CD4-positive, alpha-beta T cell treated with Interleukin-17A for 4 hours (primary cell): Measurements from ENCODE around the gene CACNB4.
"Not testable (repeated sequence)": the region's sequence is repeated elsewhere in the genome, so short reads cannot be mapped to it uniquely, and the experiment has no call there.

Experiments used
- DNase-seq: peaks from one replicate; pipeline ENCODE4 v3.0.0-alpha.2; 2020; ENCODE audit warnings: mixed read lengths

Gene CACNB4

DNA sequence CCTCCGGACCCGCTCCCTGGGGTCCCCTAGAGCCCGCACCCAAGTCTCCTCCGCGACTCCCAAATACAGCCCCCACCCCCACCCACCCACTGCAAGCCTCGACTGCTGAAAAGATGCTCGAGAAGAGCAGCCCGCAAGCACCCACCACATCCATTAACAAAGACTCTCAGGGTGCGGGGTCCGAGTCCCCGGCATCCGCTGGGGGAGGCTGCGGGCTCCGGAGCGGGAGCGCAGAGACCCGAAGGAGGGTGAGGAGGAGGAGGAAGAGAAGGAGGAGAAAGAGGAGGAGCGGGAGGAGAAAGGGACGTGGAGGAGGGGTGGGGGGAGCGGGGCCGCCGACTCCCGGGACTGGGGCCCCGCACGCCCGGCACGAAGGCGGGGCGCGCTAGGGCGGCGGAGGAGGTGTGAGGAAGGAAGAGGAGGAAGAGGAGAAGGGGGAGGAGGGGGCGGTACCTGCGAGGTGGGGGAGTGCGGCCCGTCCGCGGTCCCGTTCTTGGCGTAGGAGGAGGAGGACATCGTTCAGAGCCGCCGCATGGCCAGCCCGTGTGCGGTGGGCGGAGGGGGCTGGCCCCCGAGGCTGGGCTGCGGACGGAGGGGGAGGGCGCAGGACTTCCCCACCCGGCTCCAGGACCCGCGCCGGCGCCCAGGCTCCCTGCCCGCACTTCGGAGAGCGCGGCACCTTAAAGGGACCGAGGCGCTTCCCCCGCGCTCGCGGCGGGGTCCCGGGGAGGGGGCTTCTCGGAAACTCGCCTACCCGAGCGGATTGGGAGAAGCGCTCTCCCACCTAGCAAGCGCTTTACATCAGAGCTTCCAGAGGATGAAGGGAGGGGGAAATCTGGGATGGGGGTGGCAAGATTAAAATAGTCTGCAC is at the start of gene CACNB4:
CACNB4 (minus strand) TSS at position 549 of the 871 bp plus-strand sequence.
- peak; percentile 22 for DNase-seq

DNA sequence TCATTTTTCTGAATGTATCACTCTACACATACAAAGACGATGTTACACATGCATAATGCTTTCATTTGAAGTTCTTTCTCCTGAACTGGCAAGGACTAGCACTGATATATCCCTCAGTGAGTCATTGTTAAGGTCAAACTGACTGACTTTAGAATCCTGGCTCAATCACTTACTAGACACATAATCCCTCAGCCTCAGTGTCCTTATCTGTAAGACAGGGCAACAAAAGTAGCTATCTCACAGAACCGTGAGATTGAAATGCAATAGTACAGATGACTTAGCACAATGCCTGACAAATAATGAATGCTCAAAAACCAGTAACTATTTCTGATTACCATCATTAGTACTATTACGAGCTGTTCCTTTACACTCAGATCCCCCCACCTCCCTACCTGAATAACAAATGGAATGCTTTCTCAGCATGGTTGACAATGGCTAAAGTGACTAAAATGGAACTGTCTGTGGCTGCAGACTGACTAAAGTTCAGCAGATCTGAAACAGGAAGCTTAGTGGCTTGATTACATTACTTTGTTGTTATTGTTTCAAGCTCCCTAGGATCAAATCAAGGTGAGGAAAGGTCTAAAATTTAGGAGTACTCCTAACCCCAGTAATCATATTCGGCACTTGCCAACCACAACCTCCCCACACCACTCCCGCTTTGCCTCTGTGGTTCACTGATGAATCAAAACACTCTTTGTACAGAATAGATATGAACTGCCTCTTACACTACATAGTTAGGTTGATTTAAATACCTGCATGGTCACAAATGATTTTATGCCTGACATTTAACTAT is 35.8 kb upstream of the CACNB4 start:
- no peak for DNase-seq

DNA sequence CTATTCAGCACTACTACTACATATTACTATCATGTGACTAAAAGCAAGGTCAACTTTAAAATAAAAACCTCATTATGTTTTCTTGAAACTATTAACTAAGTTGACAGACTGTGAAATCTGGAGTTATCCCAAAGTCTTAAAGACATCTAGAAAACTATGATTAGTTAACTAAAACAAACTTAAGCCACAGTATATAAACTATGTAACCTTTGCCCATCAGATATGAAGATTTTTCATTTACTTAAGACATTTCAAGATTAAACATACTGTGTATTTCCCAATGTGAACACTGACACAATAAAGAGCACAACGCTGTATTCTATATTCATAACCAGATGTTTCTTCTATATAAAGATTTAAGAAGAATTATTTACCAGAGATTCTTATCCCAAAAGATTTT is 33.5 kb upstream of the CACNB4 start:
- DNase-seq = no peak

DNA sequence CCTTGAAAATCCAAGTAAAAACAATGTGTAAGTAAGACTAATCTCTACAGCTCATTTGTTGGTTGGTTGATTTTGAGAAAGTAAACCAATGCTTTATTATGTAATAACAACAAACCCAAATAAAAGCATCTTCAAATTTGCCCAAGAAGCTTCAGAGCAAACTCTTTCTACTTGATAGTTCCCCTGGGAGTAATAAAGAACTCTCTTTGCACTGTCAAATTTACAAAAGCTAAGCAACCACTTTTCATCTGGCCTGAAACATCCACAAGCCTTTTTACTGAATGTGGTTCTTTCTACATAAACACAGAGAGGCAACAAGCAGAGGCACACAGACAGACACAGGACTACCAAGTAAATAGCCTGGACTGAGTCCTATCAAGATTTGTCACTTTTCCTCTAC is 28.8 kb upstream of the CACNB4 start:
- DNase-seq = no peak

DNA sequence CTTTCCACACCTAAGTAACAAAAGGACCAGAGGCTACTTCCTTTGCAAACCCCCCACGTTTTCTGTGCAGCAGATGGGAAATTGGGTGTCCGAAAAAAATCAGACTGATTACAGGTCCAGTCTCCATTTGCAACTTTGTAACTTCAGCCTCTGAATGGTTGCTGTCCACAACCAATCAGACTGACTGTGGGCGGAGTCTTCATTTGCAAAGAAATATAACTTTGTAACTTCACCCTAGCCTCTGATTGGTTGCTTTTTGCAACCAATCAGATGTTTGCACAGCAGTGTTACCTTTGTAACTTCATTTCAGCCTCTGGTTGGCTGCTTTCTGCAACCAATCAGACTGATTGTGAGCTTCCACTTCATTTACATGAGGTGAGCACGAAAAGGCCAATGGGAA is 27.8 kb upstream of the CACNB4 start:
- no peak for DNase-seq

DNA sequence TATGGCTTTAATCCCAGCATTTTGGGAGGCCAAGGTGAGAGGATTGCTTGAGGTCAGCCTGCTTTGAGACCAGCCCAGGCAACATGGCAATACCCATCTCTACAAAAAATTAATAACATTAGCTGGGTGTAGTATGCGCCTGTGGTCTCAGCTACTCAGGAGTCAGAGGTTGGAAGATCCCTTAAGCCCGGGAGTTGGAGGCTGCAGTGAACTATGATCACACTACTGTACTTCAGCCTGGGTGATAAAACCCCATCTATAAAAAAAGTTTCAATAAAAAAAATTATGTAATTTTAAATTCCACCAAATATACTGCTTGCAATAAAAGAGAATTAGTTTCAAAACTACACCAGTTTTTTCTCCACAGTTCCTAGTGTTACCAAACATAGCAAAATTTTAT is 23.3 kb upstream of the CACNB4 start:
- DNase-seq = no peak

DNA sequence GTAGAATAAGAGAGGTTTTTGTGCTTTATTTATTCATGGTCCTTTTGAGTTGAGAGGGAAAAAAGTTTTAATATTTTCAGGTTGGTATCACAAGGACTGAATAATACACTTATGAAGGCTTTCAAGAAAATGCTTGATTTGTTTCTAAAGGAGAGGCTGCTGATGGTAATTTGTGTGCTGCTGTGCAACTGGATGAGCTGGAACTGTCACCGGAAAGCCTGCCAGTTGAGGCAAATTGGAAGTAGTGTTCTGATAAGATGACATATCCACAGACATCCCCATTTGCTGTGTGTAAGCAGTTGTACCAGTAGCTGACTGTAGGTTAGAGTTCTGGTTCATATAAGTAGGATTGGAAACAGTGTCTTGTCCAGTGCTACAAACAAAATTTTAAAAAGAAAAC is 21.6 kb upstream of the CACNB4 start:
- DNase-seq = no peak

DNA sequence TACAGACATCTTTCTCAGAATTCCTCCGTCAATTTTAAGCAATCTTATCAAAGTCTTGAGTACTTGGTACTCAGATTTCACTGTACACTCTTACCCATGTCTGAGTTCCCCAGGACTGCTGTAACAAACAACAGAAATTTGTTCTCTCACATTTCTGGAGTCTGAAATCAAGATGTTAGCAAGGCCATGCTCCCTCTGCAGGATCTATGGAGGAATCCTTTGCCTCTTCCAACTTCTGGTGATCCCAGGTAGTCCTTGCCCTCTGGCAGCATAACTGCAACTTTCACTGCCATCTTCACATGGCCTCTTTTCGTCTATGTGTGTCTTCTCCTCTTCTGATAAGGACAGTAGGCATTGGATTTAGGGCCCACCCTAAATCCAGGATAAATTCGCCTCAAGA is 17.1 kb upstream of the CACNB4 start:
- no peak for DNase-seq

DNA sequence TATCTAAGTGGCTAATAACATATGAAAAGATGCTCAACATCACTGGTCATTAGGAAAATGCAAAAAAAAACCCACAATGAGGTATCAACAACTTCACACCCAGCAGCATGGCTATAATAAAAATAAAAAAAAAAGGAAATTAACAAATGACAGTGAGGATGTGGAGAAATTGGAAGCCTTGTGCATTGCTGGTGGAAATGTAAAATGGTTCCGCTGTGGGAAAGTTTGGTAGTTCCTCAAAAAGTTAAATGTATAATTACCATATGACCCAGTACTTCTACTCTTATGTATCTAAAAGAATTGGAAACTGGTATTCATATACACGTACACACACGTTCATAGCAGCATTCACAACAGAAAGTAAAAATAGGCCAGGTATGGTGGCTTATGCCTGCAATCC is 15.5 kb upstream of the CACNB4 start:
- no peak for DNase-seq

DNA sequence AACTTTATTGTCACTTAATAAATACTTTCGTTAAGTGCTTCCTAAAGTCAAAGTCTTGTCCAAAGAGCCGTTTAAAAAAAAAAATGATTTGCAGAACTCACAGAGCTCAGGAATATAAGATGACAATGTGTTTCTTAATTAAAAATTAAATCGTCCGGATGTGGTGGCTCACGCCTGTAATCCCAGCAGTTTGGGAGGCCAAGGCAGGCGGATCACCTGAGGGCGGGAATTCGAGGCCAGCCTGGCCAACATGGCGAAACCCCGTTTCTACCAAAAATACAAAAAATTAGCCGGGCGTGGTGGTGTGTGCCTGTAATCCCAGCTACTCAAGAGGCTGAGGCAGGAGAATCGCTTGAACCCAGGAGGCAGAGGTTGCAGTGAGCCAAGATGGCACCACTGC is 8.3 kb upstream of the CACNB4 start:
- DNase-seq = not testable (repeated sequence)

DNA sequence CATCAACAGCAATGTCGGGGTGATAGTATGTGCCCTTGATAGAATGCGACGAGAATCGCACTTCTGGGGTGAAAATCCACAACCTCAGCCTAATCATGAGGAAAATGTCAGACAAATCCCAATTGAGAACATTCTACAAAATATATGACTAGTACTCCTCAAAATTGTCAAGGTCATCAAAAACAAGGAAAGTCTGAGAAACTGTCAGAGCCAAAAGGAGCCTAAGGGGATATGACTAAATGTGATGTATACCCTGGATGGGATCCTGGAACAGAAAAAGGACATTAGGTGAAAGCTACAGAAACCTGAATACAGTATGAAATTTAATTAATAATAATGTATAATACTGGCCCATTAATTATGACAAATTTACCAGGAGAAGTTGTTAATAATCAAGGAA is 7.6 kb upstream of the CACNB4 start:
- no peak for DNase-seq

DNA sequence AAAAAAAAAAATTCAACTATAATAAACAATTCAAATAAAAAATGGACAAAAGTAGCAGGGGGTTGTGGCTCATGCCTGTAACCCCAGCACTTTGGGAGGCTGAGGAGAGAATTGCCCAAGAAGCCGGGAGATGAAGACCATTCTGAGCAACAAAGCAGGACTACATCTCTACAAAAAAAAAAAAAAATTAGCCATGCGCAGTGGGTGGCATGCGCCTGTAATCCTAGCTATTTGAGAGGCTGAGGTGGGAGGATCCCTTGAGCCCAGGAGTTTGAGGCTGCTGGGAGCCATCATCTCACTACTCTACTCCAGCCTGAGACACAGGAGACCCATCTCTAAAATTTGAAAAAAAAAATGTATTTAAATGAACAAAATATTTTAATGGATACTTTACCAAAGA is 4.4 kb upstream of the CACNB4 start:
- no peak for DNase-seq

DNA sequence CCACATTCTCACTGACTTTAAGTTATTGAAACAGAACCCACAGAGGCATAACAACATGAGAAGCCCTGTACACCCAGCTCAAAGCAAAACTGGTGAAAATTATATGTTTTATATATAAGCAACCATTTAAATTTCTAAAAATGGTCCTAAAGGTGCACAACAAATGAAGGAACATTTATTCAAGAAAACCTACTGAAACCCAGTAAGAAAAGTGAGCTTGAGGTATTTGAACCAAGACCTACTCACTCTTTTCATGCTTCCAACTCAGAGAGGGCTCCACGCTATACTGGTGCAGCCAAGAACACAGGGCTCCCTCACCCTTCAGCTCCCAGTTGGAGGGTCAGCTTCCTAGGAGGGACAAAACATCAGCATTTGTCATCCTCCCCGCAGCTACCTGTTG is 2.1 kb upstream of the CACNB4 start:
- no peak for DNase-seq

DNA sequence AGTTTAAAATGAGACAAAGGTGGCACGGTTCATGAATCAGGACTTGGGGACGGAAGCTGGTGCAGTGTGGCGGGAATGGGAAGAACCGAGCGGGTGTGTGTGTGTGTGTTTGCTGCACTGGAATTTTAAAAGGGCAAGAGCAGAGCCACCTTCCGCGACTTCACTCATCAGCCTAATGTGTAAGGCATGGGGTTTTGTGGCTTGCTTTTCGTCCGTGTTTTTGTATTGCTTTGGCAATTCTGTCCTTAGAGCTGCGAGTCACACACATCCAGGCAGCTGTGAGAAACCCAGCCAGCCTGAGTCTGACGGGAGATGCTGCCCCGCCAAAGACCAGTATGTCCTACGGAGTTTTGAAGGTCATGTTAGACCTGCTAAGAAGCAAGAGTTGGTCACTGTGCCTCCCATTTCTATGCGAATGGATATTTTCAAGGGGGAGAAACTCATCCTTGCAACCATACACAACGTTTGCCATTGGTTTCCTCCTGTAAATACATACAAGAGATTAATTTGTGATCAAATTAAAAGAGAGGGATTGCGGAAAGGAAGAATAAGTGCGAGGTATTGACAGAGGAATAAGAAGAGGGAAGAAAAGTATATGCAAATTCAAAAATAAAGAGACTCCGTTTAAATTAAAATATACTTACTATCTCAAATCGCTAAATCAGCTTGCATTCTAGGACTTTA is 665 bp upstream of the CACNB4 start:
- DNase-seq = no peak

DNA sequence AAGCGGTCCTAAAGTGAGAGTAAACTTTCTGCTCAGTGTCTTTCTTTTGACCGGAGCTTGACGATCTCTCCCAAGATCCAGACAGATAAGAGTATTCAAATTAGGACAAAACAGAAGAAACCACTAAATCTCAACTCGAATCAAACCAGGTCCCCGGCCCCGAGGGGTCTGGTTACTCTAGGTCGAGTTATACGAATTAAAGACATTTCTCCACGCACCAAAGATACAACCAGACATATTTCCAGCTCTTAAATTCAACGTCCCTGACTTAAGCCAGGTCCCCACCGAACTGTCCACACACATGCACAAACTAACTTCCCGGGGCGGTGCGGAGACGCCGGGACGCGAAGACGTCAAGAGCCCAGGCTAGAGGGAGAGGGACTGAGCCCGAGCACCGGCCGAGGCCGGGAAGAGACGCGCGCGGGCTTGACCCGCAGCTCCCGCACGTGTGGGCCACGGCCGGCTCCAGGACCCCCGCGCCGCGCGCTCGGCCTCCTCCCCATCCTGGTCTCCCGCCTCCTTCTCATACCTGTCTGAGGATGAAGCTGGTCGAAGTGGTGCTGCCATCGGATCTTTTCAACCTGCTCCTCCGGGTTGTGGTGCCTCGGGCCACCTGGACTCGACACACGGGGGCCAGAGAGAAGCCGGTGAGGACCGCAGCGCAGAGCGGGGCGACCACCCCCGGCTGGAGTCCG is 896 bp downstream of the CACNB4 start:
- no peak for DNase-seq

DNA sequence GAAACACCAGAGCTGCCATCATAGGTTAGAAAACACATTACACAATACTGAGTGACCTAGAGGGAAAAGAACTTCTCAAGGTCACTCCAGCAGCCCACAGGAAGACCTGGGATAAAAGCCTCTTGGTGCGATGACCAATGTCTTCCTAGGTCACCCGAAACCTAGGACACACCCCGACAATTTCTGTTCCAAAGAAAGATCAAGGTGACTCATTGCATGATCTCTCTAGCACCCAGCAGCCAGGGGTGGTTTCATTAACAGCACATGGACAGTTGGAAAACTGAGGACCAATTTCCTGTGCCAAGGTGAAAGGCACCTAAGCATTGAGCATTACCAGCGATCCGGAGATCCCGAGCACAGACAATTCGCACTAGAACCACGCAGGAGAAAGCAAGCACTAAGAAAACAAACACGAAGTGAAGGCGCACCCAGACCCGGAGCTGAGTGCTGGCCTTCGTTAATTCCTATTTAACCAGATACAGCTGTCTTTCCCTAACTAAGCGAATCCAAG is 1.5 kb downstream of the CACNB4 start:
- DNase-seq = no peak

DNA sequence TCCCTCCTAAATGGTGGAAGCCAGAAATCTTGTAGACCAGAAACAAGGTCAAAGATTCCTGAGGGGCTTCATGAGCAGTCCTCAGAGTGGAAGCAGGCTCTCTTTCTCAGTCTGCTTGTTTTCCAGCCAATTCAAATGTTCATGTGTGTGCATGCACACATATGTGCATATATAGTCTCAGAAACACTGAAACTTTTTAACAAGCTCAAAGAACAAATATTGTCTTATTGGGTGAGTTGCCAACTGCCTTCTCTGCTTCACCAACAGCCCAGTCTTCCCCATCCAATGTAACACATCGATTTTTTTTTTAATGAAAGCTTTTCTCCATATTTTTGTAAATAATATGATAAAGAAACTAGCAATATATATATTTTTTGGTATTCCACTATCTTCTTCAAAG is 3.7 kb downstream of the CACNB4 start:
- no peak for DNase-seq

DNA sequence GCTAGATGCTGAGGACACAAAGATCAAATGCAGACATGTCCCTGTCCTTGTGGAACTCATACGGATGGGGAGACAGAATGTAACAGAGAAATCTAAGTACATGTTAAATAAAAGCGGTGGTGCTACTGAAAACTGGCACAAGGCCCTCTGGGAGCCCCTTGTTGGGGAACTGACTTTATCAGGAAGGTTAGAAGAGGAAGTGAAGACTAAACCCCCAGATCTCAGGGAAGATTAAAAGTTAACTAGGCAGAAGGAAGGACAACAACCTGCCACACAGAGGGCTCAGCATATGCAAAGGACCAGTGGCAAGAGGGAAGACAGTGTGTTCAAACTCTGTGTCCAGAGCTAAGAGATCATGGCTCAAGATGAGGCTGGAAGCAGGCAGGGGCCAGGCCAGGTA is 4.8 kb downstream of the CACNB4 start:
- DNase-seq = no peak

DNA sequence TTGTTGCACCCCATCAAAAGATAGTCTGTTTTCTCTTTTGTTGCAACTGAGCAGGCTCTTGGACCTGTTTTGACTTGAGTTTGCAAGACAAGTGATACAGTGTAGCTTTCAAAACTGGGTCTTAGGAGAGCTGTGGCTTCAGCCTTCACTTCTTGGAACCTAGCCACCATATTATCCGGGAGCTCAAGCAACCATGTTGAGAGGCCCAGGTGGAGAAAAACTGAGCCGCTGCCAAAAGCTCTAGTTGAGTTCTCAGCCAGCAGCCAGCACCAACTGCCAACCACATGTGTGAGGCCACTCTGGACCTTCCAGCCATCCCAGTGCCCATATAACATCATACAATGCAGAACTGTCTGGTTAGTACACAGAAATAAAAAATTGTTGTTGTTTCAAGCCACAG is 5.4 kb downstream of the CACNB4 start:
- DNase-seq = no peak

DNA sequence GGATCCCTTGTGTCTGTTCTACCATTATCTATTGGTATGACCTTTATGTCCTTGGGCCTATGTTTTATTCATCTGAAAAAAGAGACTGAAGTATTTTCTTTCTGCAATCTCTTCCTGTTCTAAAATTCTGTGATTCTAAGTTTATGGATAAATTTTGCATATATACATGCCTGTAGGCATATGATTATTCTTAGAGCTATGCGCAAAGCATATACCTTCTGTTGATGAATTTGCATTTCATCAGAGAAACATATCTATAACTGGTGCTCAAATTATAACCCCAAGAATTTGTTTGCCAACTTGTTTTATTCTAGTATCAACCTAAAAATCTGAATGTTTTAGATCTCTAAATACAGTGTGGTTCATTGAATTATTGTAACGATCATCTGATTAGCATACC is 6.7 kb downstream of the CACNB4 start:
- DNase-seq = no peak

DNA sequence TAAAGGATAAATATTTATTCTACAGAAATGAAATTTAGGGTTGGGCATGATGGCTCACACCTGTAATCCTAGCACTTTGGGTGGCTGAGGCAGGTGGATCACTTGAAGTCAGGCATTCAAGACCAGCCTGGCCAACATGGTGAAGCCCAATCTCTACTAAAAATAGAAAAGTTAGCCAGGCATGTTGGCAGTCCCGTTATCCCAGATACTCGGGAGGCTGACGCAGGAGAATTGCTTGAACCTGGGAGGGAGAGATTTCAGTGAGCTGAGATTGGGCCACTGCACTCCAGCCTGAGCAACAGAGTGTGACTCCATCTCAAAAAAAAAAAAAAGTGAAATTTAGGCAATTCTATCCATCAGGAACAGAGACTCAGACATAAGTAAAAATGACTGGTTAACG is 8.1 kb downstream of the CACNB4 start:
- not testable (repeated sequence) for DNase-seq

DNA sequence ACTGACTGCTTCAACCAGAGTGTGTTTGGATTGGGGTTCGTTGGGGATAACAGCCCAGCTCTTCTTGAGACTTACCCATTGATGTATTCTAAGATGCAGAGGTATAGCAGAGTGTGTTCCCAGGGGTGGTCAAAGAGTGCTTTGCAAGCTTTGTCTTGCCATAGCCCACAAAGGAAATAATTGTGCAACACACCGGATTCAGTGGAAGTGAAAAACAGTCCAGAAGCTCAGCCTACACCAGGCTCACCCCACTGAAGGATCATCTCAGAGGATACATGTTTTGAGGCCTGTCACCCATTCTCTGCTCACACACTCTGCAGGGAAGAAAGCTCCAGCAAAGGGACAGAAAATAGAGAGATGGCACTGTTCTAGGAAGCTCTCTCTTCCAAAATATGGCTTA is 9.6 kb downstream of the CACNB4 start:
- DNase-seq = no peak

DNA sequence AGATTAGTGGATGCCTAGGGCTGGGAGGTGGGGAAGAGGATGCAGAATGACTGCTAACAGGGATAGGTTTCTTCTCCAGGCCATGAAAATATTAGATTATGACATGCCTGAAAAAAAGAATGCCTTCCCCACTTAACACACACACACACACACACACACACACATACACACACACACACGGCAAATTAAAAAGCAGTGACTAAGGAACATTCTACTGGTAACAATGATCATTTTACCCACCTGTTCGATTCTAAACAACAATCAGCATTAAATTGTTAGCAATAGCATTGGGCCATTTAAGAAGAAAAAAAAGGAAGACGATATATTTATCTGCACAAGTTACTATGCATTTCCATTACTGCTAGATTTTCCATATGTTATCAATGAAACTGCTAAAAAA is 10.8 kb downstream of the CACNB4 start:
- no peak for DNase-seq
